CD4-positive, alpha-beta T cell (primary cell): ENCODE data around the gene AGAP5. TPM values are rescaled to one million over a fixed set of nuclear protein-coding genes. Genes with fewer than 3 reads are reported as not detected.

Source experiments
- ATAC-seq: fragments of 200-7000 bp; cut with Tn5 transposase; one replicate; pipeline ENCODE4 v1.10.0; 2022; ENCODE audit warnings: mild to moderate bottlenecking; ENCODE audit not compliant: poor library complexity
- CTCF ChIA-PET: fragments of 350-600 bp; sonication (Branson Sonifier 250); formaldehyde crosslinking; loops from one replicate; lab custom pipeline; 2021; ENCODE audit warnings: antibody characterized with exemption, inconsistent platforms; lab: Charles Lee
- POLR2A ChIA-PET: fragments of 350-600 bp; sonication (Branson Sonifier 250); formaldehyde crosslinking; loops from one replicate; lab custom pipeline; 2021; ENCODE audit warnings: antibody characterized with exemption, inconsistent platforms; lab: Charles Lee
- DNase-seq, 14 experiments: peaks; one replicate each; pipeline ENCODE4 v3.0.0-alpha.2; 2013 to 2020; ENCODE audit warnings: mixed read lengths in 2 of 14
- H3K27ac ChIP-seq, 2 donors: one replicate each; pipeline versions ENCODE4 v1.5.1 to v1.7.0; 2013; ENCODE audit warnings: low read length in 2 of 2, low read depth in 1 of 2, mild to moderate bottlenecking in 1 of 2
- H3K27me3 ChIP-seq, 2 experiments: 1 replicate in 1 of 2; 2 replicates in 1 of 2; pipeline versions ENCODE4 v1.6.1 to v1.7.0; 2013; ENCODE audit warnings: low read length in 2 of 2, control low read depth in 1 of 2, mild to moderate bottlenecking in 1 of 2, moderate library complexity in 1 of 2; ENCODE audit not compliant: insufficient read depth in 2 of 2, control insufficient read depth in 1 of 2
- H3K36me3 ChIP-seq: one replicate; pipeline ENCODE4 v1.6.1; 2013; ENCODE audit warnings: low read length, control low read depth; ENCODE audit not compliant: insufficient read depth
- H3K4me1 ChIP-seq: one replicate; pipeline ENCODE4 v1.6.1; 2013; ENCODE audit warnings: low read length, control low read depth; ENCODE audit not compliant: insufficient read depth
- H3K4me3 ChIP-seq: one replicate; pipeline ENCODE4 v1.5.1; 2013; ENCODE audit warnings: mild to moderate bottlenecking, low read length, moderate library complexity
- H3K9me3 ChIP-seq, 2 experiments: 1 replicate in 1 of 2; 2 replicates in 1 of 2; pipeline versions ENCODE4 v1.6.1 to v1.7.0; 2013; ENCODE audit warnings: low read length in 2 of 2, mild to moderate bottlenecking in 2 of 2, control low read depth in 1 of 2, moderate library complexity in 1 of 2; ENCODE audit not compliant: control insufficient read depth in 1 of 2, insufficient read depth in 1 of 2
- H3K27ac Mint-ChIP-seq: one replicate; pipeline ENCODE4 v1.8.0; 2020; ENCODE audit warnings: mixed read lengths
- H3K27me3 Mint-ChIP-seq: one replicate; pipeline ENCODE4 v1.8.0; 2021; ENCODE audit warnings: mixed read lengths
- H3K36me3 Mint-ChIP-seq: one replicate; pipeline ENCODE4 v1.8.0; 2021; ENCODE audit warnings: low read depth, mixed read lengths
- H3K4me1 Mint-ChIP-seq: one replicate; pipeline ENCODE4 v1.8.0; 2021; ENCODE audit warnings: low read depth, mixed read lengths
- H3K4me3 Mint-ChIP-seq: one replicate; pipeline ENCODE4 v1.8.0; 2020; ENCODE audit warnings: mild to moderate bottlenecking, mixed read lengths
- H3K9me3 Mint-ChIP-seq: one replicate; pipeline ENCODE4 v1.8.0; 2020; ENCODE audit warnings: mixed read lengths
- CTCF ChIP-seq: fragments of 200-600 bp; IDR thresholded peaks from one replicate; pipeline ENCODE4 v1.8.0; 2022; ENCODE audit warnings: antibody characterized with exemption, mild to moderate bottlenecking
- intact Hi-C, 2 experiments: fragments of 100-400 bp; cut with DNase I in 1 of 2; cut with micrococcal nuclease in 1 of 2; formaldehyde crosslinking; loops; one replicate each; pipeline versions ENCODE4 v1.15.1 to v1.9.0; 2023 to 2025; cut with DNase I, micrococcal nuclease
- total RNA-seq, 174 experiments: library from RNA in 2 of 174; stranded (reverse) in 2 of 174; gene quantifications; one replicate each; pipeline ENCODE4 v1.2.3 and lab custom pipeline; 2021 to 2026

Gene AGAP5
- total RNA-seq, 2 experiments from 2014 or later: 4.9 to 5.1 TPM

- ChIA-PET POLR2A (no interaction called here), CTCF (no interaction called here)
- DNase-seq (no peak), ATAC-seq (no peak)
- no peaks in the 10 kb centered on the region for H3K27me3 Mint-ChIP-seq
- H3K9me3 ChIP-seq: no peaks in the 10 kb centered on the region
- no peak within 1 kb of the TSS for H3K4me3 ChIP-seq
- no peaks in the 10 kb centered on the region for H3K4me1 Mint-ChIP-seq
- H3K27ac ChIP-seq: no peak within 1 kb of the TSS
- no peak within 1 kb of the TSS for H3K4me3 Mint-ChIP-seq
- no peak within 1 kb of the TSS for H3K27ac Mint-ChIP-seq
- no peak for TF ChIP-seq CTCF
- H3K4me1 ChIP-seq: no peaks in the 10 kb centered on the region
- H3K36me3 Mint-ChIP-seq: no peaks in the 10 kb centered on the region
- no peaks in the 10 kb centered on the region for H3K36me3 ChIP-seq
- H3K27me3 ChIP-seq: no peaks in the 10 kb centered on the region
- intact Hi-C loops: no loop called here
- H3K9me3 Mint-ChIP-seq: no peaks in the 10 kb centered on the region
Observed at GRCh38 chr10:73655990-73656298, 42.0 kb downstream of the AGAP5 start, which contains the start of gene SYNPO2L. Gene SYNPO2L (minus strand): TSS chr10:73656029. CDS start chr10:73655922, 107 bp downstream.

GRCh38 chr10:73655257-73655989 lies 42.5 kb downstream of the AGAP5 start:
- POLR2A ChIA-PET: no interaction called here
- DNase-seq (no peak), ATAC-seq (no peak)

GRCh38 chr10:73653701-73654100 lies 44.2 kb downstream of the AGAP5 start:
- CTCF ChIA-PET: no interaction called here
- H3K4me3 ChIP-seq: no peak overlapping the region
- no peak overlapping the region for H3K27ac Mint-ChIP-seq

More at GRCh38 chr10:73655257-73655989, 42.5 kb downstream of the AGAP5 start:
- no peaks in the 10 kb centered on the region for H3K36me3 Mint-ChIP-seq
- no peak overlapping the region for H3K4me3 Mint-ChIP-seq
- Histone ChIP-seq H3K36me3 (no peaks in the 10 kb centered on the region), H3K27ac (no peak overlapping the region), H3K4me3 (no peak overlapping the region), H3K4me1 (no peaks in the 10 kb centered on the region), H3K27me3 (no peaks in the 10 kb centered on the region), H3K9me3 (no peaks in the 10 kb centered on the region)
- no peaks in the 10 kb centered on the region for H3K9me3 Mint-ChIP-seq
- no peak for TF ChIP-seq CTCF
- intact Hi-C loops: no loop called here
- no peak overlapping the region for H3K27ac Mint-ChIP-seq
- no peaks in the 10 kb centered on the region for H3K27me3 Mint-ChIP-seq
- CTCF ChIA-PET: no interaction called here
- no peaks in the 10 kb centered on the region for H3K4me1 Mint-ChIP-seq

More at GRCh38 chr10:73653701-73654100, 44.2 kb downstream of the AGAP5 start:
- Mint-ChIP-seq H3K4me3 (no peak overlapping the region), H3K27me3 (peaks cover 5% of the 10 kb centered on the region), H3K36me3 (no peaks in the 10 kb centered on the region), H3K4me1 (no peaks in the 10 kb centered on the region), H3K9me3 (no peaks in the 10 kb centered on the region)
- Histone ChIP-seq H3K4me1 (no peaks in the 10 kb centered on the region), H3K27ac (no peak overlapping the region), H3K36me3 (no peaks in the 10 kb centered on the region), H3K9me3 (no peaks in the 10 kb centered on the region), H3K27me3 (peaks cover 0 to 2% of the 10 kb centered on the region in 2 experiments)
- ATAC-seq: no peak
- intact Hi-C loops: no loop called here
- POLR2A ChIA-PET: no interaction called here
- no peak for DNase-seq
- no peak for TF ChIP-seq CTCF
